PC-9 (cell line): ENCODE measurements around the gene SMIM5. TPM values are rescaled to one million over a fixed set of nuclear protein-coding genes. Genes with fewer than 3 reads are reported as not detected.

Experiments used
- BruUV-seq: library from RNA; stranded (reverse); fragments of 400-500 nt; replicated peaks from 2 replicates; lab custom pipeline; 2021; lab: Mats Ljungman, UMichigan
- CTCF ChIA-PET: fragments of 300-600 bp; sonication (Branson Sonifier 250); formaldehyde crosslinking; loops from one replicate; lab custom pipeline; 2022; ENCODE audit warnings: antibody characterized with exemption; lab: Charles Lee
- POLR2A ChIA-PET: fragments of 300-600 bp; sonication (Branson Sonifier 250); formaldehyde crosslinking; loops from one replicate; lab custom pipeline; 2022; ENCODE audit warnings: antibody characterized with exemption; ENCODE audit not compliant: unreplicated experiment; lab: Charles Lee
- DNase-seq, 2 experiments: peaks; one replicate each; pipeline versions ENCODE4 v3.0.0 to v3.0.0-alpha.2; 2015 to 2022; ENCODE audit warnings: mixed read lengths in 1 of 2
- H2AFZ ChIP-seq: fragments of 200-600 bp; sonication (generic); 2 replicates; pipeline ENCODE4 v1.8.1; 2017; ENCODE audit warnings: antibody characterized with exemption
- H3F3A ChIP-seq: fragments of 200-600 bp; sonication (generic); 2 replicates; pipeline ENCODE4 v1.8.1; 2017; ENCODE audit warnings: antibody characterized with exemption, mild to moderate bottlenecking, low read depth; ENCODE audit not compliant: insufficient read depth
- H3K27ac ChIP-seq: fragments of 200-600 bp; sonication (generic); 2 replicates; pipeline ENCODE4 v1.6.1; 2016; ENCODE audit warnings: mixed run types
- H3K27me3 ChIP-seq: fragments of 200-600 bp; sonication (generic); 2 replicates; pipeline ENCODE4 v1.6.1; 2016; ENCODE audit warnings: low read depth, mixed run types; ENCODE audit not compliant: insufficient read depth
- H3K36me3 ChIP-seq: fragments of 200-600 bp; sonication (generic); 2 replicates; pipeline ENCODE4 v1.6.1; 2016; ENCODE audit warnings: low read depth, mixed run types
- H3K4me1 ChIP-seq: fragments of 200-600 bp; sonication (generic); replicated peaks from 2 replicates; pipeline ENCODE4 v1.6.1; 2016; ENCODE audit warnings: mixed run types; ENCODE audit not compliant: insufficient read depth
- H3K4me2 ChIP-seq: fragments of 200-600 bp; sonication (generic); 2 replicates; pipeline ENCODE4 v1.6.1; 2017; ENCODE audit warnings: mixed run types
- H3K4me3 ChIP-seq: fragments of 200-600 bp; sonication (generic); 2 replicates; pipeline ENCODE4 v1.6.1; 2016; ENCODE audit warnings: mixed run types
- H3K79me2 ChIP-seq: fragments of 200-600 bp; sonication (generic); 2 replicates; pipeline ENCODE4 v1.6.1; 2017; ENCODE audit warnings: low read depth, mixed run types
- H3K9me2 ChIP-seq: fragments of 200-600 bp; sonication (generic); 2 replicates; pipeline ENCODE4 v1.8.1; 2017; ENCODE audit warnings: mild to moderate bottlenecking; ENCODE audit not compliant: insufficient read depth
- H3K9me3 ChIP-seq: fragments of 200-600 bp; sonication (generic); 2 replicates; pipeline ENCODE4 v1.8.1; 2016; ENCODE audit warnings: low read depth; ENCODE audit not compliant: insufficient read depth
- H4K20me1 ChIP-seq: fragments of 200-600 bp; sonication (generic); 2 replicates; pipeline ENCODE4 v1.8.1; 2017; ENCODE audit not compliant: insufficient read depth
- CTCF ChIP-seq: fragments of 200-600 bp; sonication (generic); conservative IDR thresholded peaks from 2 replicates; pipeline ENCODE4 v1.6.1; 2017; ENCODE audit warnings: mixed run types, antibody characterized with exemption, mild to moderate bottlenecking, moderate library complexity
- EZH2 ChIP-seq: fragments of 200-600 bp; sonication (generic); IDR thresholded peaks from 2 replicates; pipeline ENCODE4 v1.8.0; 2017; ENCODE audit warnings: antibody characterized with exemption, low read depth
- intact Hi-C: fragments of 100-400 bp; cut with micrococcal nuclease; formaldehyde crosslinking; loops from one replicate; pipeline ENCODE4 v1.10.0; 2022; ENCODE audit not compliant: unreplicated experiment
- total RNA-seq: library from RNA; stranded (reverse); gene quantifications from 2 replicates; pipeline ENCODE4 v1.2.3, GENCODE V29; 2021

SMIM5 gene
- total RNA-seq, 1 experiment from 2014 or later = 0.31 TPM

GRCh38 chr17:75689441-75689873 is 56.2 kb downstream of the SMIM5 start:
- TF ChIP-seq EZH2 (no peak), CTCF (no peak)
- Histone ChIP-seq H3F3A (peaks cover 40% of the 10 kb centered on the region), H3K36me3 (peaks cover 14% of the 10 kb centered on the region; the same call in 1 of the 2 replicates), H3K9me2 (no peaks in the 10 kb centered on the region), H3K27me3 (no peaks in the 10 kb centered on the region), H3K79me2 (peaks cover 84% of the 10 kb centered on the region), H4K20me1 (no peaks in the 10 kb centered on the region), H3K4me3 (peak overlapping the region; percentile 28; the same call in 1 of the 2 replicates), H3K9me3 (no peaks in the 10 kb centered on the region), H3K4me1 (peaks cover 64% of the 10 kb centered on the region), H2AFZ (no peak overlapping the region), H3K27ac (peak overlapping the region; percentile 84), H3K4me2 (peak overlapping the region; percentile 71)
- peak; percentile 57 to 96 for DNase-seq
- ChIA-PET CTCF (interaction anchor here (1.3 kb wide), 1 partner anchor 88 kb away, joined by 3 read pairs; no protein-coding TSS in a partner anchor), POLR2A (interaction anchor here (0.5 to 1.2 kb wide), 8 partner anchors 8 to 1571 kb away, joined by 3 to 18 read pairs (median 3); no protein-coding TSS in a partner anchor)
- no TSS peak for BruUV-seq
- intact Hi-C loops = no loop called here

Other genes starting within 250 kb of the SMIM5 start
- 75.3 and 81.3 TPM in 2 replicates for gene GRB2, start 227.8 kb upstream of the SMIM5 start, total RNA-seq
- 78.9 and 95.7 TPM in 2 replicates for gene TMEM94, start 176.8 kb upstream of the SMIM5 start, total RNA-seq
- 24.4 and 25.4 TPM in 2 replicates for gene CASKIN2, start 117.9 kb upstream of the SMIM5 start, total RNA-seq
- 42.6 and 45.1 TPM in 2 replicates for gene TSEN54, start 116.9 kb upstream of the SMIM5 start, total RNA-seq
- 138 and 156 TPM in 2 replicates for gene LLGL2, start 107.7 kb upstream of the SMIM5 start, total RNA-seq
- 53.5 and 79.7 TPM in 2 replicates for gene MYO15B, start 45.6 kb upstream of the SMIM5 start, total RNA-seq
- 41.0 and 44.2 TPM in 2 replicates for gene RECQL5, start 33.7 kb downstream of the SMIM5 start, total RNA-seq
- 79.5 and 80.3 TPM in 2 replicates for gene SAP30BP, start 33.9 kb downstream of the SMIM5 start, total RNA-seq
- gene ITGB4, start 88.0 kb downstream of the SMIM5 start, total RNA-seq = 448 and 461 TPM in 2 replicates
- 12.7 and 12.8 TPM in 2 replicates for gene GALK1, start 131.8 kb downstream of the SMIM5 start, total RNA-seq
- gene UNK, start 151.4 kb downstream of the SMIM5 start, total RNA-seq = 25.3 and 27.8 TPM in 2 replicates
- 94.4 and 108 TPM in 2 replicates for gene UNC13D, start 211.0 kb downstream of the SMIM5 start, total RNA-seq
- 114 and 159 TPM in 2 replicates for gene WBP2, start 221.9 kb downstream of the SMIM5 start, total RNA-seq
- gene TRIM47, start 245.1 kb downstream of the SMIM5 start, total RNA-seq = 46.1 and 48.3 TPM in 2 replicates